DOHH2 (cell line): Measurements from ENCODE around the gene ITPA.

Source experiments
- EZH2phosphoT487 ChIP-seq: fragments of 200-600 bp; sonication (generic); IDR thresholded peaks from 2 replicates; pipeline ENCODE4 v1.6.1; 2017; ENCODE audit warnings: borderline replicate concordance, mild to moderate bottlenecking, antibody characterized with exemption, low read length, moderate library complexity, mixed read lengths
- TF ChIP-seq, protein P1 (sequence below): fragments of 200-600 bp; sonication (generic); IDR thresholded peaks from one replicate; pipeline ENCODE4 v1.5.1; 2014; ENCODE audit warnings: antibody characterized with exemption, mild to moderate bottlenecking, low read depth, low read length; ENCODE audit not compliant: poor library complexity, severe bottlenecking

DNA sequence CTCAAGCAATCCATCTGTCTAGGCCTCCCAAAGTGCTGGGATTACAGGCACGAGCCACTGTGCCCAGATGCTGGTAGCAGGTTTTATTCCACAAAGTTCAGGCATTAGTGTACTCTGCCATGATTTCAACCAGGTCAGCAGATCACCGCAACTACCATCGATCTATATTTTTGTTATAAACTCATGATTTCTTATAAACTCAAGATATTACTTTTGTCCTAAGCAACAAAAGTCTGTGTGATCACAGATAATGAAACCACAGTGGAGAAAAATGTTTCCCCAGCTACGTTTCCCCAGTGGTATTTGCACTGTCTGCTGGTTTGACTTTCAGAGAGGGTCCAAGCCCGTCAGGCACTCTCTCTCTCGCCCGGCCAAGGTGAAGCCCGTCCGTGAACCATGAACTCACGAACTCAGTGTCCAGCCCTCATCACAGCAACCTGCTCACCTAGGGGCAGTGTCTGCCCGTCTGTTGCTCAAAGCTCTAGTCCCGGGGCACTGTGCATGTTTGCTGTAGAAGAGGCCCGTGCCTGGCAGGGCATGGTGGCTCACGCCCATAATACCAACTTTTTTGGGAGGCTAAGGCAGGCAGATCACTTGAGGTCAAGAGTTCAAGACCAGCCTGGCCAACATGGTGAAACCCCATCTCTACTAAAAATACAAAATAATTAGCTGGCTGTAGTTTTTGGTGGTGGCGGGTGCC, 22.7 kb downstream of the ITPA start:
- TF ChIP-seq, protein P1, sequence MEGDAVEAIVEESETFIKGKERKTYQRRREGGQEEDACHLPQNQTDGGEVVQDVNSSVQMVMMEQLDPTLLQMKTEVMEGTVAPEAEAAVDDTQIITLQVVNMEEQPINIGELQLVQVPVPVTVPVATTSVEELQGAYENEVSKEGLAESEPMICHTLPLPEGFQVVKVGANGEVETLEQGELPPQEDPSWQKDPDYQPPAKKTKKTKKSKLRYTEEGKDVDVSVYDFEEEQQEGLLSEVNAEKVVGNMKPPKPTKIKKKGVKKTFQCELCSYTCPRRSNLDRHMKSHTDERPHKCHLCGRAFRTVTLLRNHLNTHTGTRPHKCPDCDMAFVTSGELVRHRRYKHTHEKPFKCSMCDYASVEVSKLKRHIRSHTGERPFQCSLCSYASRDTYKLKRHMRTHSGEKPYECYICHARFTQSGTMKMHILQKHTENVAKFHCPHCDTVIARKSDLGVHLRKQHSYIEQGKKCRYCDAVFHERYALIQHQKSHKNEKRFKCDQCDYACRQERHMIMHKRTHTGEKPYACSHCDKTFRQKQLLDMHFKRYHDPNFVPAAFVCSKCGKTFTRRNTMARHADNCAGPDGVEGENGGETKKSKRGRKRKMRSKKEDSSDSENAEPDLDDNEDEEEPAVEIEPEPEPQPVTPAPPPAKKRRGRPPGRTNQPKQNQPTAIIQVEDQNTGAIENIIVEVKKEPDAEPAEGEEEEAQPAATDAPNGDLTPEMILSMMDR, result no peak
- TF ChIP-seq EZH2phosphoT487, result no peak
